H1 (cell line): ENCODE measurements around the gene STAM2.
A peak's percentile ranks its signal among the peaks of the same experiment; 100 is the strongest.

ENCODE experiments used
- BRCA1 ChIP-seq: IDR thresholded peaks from 2 replicates; pipeline ENCODE4 v1.6.1; 2012; ENCODE audit warnings: low read depth, low read length, improper control_type of control experiment
- CTCF ChIP-seq, 3 experiments: IDR thresholded peaks; 1 replicate in 2 of 3; 2 replicates in 1 of 3; pipeline versions ENCODE4 v1.5.1 to v1.6.1; 2011; ENCODE audit warnings: low read length in 3 of 3, mild to moderate bottlenecking in 3 of 3, inconsistent platforms in 2 of 3, low read depth in 1 of 3, moderate library complexity in 1 of 3; ENCODE audit not compliant: insufficient read depth in 1 of 3; ENCODE audit errors: control extremely low read depth in 1 of 3
- EP300 ChIP-seq, 2 experiments: IDR thresholded peaks; 1 replicate in 1 of 2; 2 replicates in 1 of 2; pipeline ENCODE4 v1.6.1; 2011 to 2012; ENCODE audit warnings: low read depth in 2 of 2, low read length in 2 of 2, mild to moderate bottlenecking in 2 of 2, borderline replicate concordance in 1 of 2, inconsistent platforms in 1 of 2, moderate library complexity in 1 of 2
- EZH2 ChIP-seq: fragments of 200-600 bp; sonication (generic); IDR thresholded peaks from 2 replicates; pipeline ENCODE4 v1.7.1; 2012; ENCODE audit warnings: low read depth, mild to moderate bottlenecking, moderate library complexity, low read length, inconsistent platforms; ENCODE audit not compliant: severe bottlenecking
- GTF2F1 ChIP-seq: IDR thresholded peaks from 2 replicates; pipeline ENCODE4 v1.6.1; 2012; ENCODE audit warnings: low read depth, low read length, improper control_type of control experiment, borderline replicate concordance
- JUN ChIP-seq: IDR thresholded peaks from 2 replicates; pipeline ENCODE4 v1.6.1; 2011; ENCODE audit warnings: low read depth, mild to moderate bottlenecking, improper control_type of control experiment, low read length
- MAFK ChIP-seq: IDR thresholded peaks from 2 replicates; pipeline ENCODE4 v1.6.1; 2012; ENCODE audit warnings: low read depth, mild to moderate bottlenecking, improper control_type of control experiment, low read length
- PHF8 ChIP-seq: fragments of 200-600 bp; sonication (generic); conservative IDR thresholded peaks from 2 replicates; pipeline ENCODE4 v1.7.1; 2012; ENCODE audit warnings: low read depth, mild to moderate bottlenecking, inconsistent platforms, low read length, moderate library complexity
- POLR2A ChIP-seq, 2 experiments: IDR thresholded peaks; 1 replicate in 1 of 2; 2 replicates in 1 of 2; pipeline ENCODE4 v1.6.1; 2011; ENCODE audit warnings: low read depth in 2 of 2, low read length in 2 of 2, mild to moderate bottlenecking in 2 of 2; ENCODE audit errors: control extremely low read depth in 1 of 2
- POLR2AphosphoS5 ChIP-seq: IDR thresholded peaks from 2 replicates; pipeline ENCODE4 v1.6.1; 2011; ENCODE audit warnings: low read depth, low read length
- RFX5 ChIP-seq: IDR thresholded peaks from 2 replicates; pipeline ENCODE4 v1.6.1; 2011; ENCODE audit warnings: low read depth, low read length, improper control_type of control experiment, borderline replicate concordance
- ZNF274 ChIP-seq: IDR thresholded peaks from 2 replicates; pipeline ENCODE4 v1.7.0; 2012; ENCODE audit warnings: low read length, borderline replicate concordance; ENCODE audit errors: extremely low read depth

- TF ChIP-seq POLR2AphosphoS5 (no peak), EP300 (IDR thresholded peaks at IDR 0.05; ENCODE audit: borderline replicate concordance in 1 of 2, low read depth in 2 of 2, low read length in 2 of 2) (no peak), CTCF (IDR thresholded peaks at IDR 0.05; ENCODE audit: control extremely low read depth in 1 of 3, insufficient read depth in 1 of 3, low read depth in 1 of 3, low read length in 3 of 3) (no peak), JUN (no peak), RFX5 (no peak), MAFK (peak; percentile 36; the same call in 1 of the 2 replicates), GTF2F1 (no peak), POLR2A (IDR thresholded peaks at IDR 0.05; ENCODE audit: control extremely low read depth in 1 of 2, low read depth in 2 of 2, low read length in 2 of 2) (no peak), BRCA1 (no peak), ZNF274 (no peak), EZH2 (no peak), PHF8 (no peak)
These were observed 104.0 kb downstream of the STAM2 start for GRCh38 chr2:152071518-152071917.
